OCI-LY1 (cell line): ENCODE measurements around the gene RPL13.
"Not testable (repeated sequence)": the region's sequence is repeated elsewhere in the genome, so short reads cannot be mapped to it uniquely, and the experiment has no call there.

Source experiments
- H2AFZ ChIP-seq: fragments of 200-600 bp; sonication (generic), shearing (Covaris generic); 2 replicates; pipeline ENCODE4 v1.6.0; 2014; ENCODE audit warnings: antibody characterized with exemption, mild to moderate bottlenecking, low read length
- H3F3A ChIP-seq: fragments of 200-600 bp; sonication (generic), shearing (Covaris generic); 2 replicates; pipeline ENCODE4 v1.6.0; 2014; ENCODE audit warnings: mild to moderate bottlenecking, antibody characterized with exemption, low read length, moderate library complexity; ENCODE audit not compliant: insufficient read depth
- H3K27ac ChIP-seq: fragments of 200-600 bp; sonication (generic); 2 replicates; pipeline ENCODE4 v1.5.1; 2014; ENCODE audit warnings: low read length, mixed run types, mild to moderate bottlenecking, low read depth; ENCODE audit not compliant: poor library complexity, severe bottlenecking
- H3K27me3 ChIP-seq: fragments of 200-600 bp; sonication (generic); 2 replicates; pipeline ENCODE4 v1.6.0; 2014; ENCODE audit warnings: antibody characterized with exemption, mild to moderate bottlenecking, low read length, moderate library complexity; ENCODE audit not compliant: insufficient read depth
- H3K36me3 ChIP-seq: fragments of 200-600 bp; sonication (generic); 2 replicates; pipeline ENCODE4 v1.6.1; 2014; ENCODE audit warnings: mild to moderate bottlenecking, antibody characterized with exemption, low read length, moderate library complexity, mixed read lengths; ENCODE audit not compliant: insufficient read depth
- H3K4me1 ChIP-seq: fragments of 200-600 bp; sonication (generic); 2 replicates; pipeline ENCODE4 v1.5.1; 2014; ENCODE audit warnings: mild to moderate bottlenecking, low read length, moderate library complexity; ENCODE audit not compliant: insufficient read depth, severe bottlenecking
- H3K4me2 ChIP-seq: fragments of 200-600 bp; sonication (generic), shearing (Covaris generic); 2 replicates; pipeline ENCODE4 v1.6.1; 2014; ENCODE audit warnings: low read length
- H3K4me3 ChIP-seq: fragments of 200-600 bp; sonication (generic); 2 replicates; pipeline ENCODE4 v1.5.1; 2014; ENCODE audit warnings: low read length, low read depth, mild to moderate bottlenecking, mixed read lengths; ENCODE audit not compliant: poor library complexity, severe bottlenecking
- H3K79me2 ChIP-seq: fragments of 200-600 bp; shearing (Covaris generic); 2 replicates; pipeline ENCODE4 v1.6.1; 2016; ENCODE audit warnings: mixed run types, low read length, mixed read lengths; ENCODE audit not compliant: insufficient read depth
- H3K9ac ChIP-seq: fragments of 200-600 bp; sonication (generic), shearing (Covaris generic); 2 replicates; pipeline ENCODE4 v1.6.1; 2014; ENCODE audit warnings: mild to moderate bottlenecking, low read length, mixed read lengths
- H3K9me2 ChIP-seq: fragments of 200-600 bp; sonication (generic), shearing (Covaris generic); 2 replicates; pipeline ENCODE4 v1.6.1; 2014; ENCODE audit warnings: low read depth, mild to moderate bottlenecking, low read length, mixed read lengths
- H3K9me3 ChIP-seq: fragments of 200-600 bp; shearing (Covaris generic); 2 replicates; pipeline ENCODE4 v1.6.1; 2014; ENCODE audit warnings: low read length, mixed read lengths
- H4K20me1 ChIP-seq: fragments of 200-600 bp; sonication (generic), shearing (Covaris generic); 2 replicates; pipeline ENCODE4 v1.6.0; 2016; ENCODE audit warnings: mild to moderate bottlenecking, low read length; ENCODE audit not compliant: insufficient read depth
- EZH2 ChIP-seq: fragments of 200-600 bp; sonication (generic), shearing (Covaris generic); IDR thresholded peaks from 2 replicates; pipeline ENCODE4 v1.8.0; 2017; ENCODE audit warnings: borderline replicate concordance, mixed run types, mild to moderate bottlenecking, antibody characterized with exemption, low read length, moderate library complexity, mixed read lengths
- TF ChIP-seq, protein P1 (sequence below): fragments of 200-600 bp; sonication (generic), shearing (Covaris generic); IDR thresholded peaks from 2 replicates; pipeline ENCODE4 v1.5.1; 2017; ENCODE audit warnings: mild to moderate bottlenecking, antibody characterized with exemption, low read length, moderate library complexity, mixed read lengths

RPL13 gene

DNA sequence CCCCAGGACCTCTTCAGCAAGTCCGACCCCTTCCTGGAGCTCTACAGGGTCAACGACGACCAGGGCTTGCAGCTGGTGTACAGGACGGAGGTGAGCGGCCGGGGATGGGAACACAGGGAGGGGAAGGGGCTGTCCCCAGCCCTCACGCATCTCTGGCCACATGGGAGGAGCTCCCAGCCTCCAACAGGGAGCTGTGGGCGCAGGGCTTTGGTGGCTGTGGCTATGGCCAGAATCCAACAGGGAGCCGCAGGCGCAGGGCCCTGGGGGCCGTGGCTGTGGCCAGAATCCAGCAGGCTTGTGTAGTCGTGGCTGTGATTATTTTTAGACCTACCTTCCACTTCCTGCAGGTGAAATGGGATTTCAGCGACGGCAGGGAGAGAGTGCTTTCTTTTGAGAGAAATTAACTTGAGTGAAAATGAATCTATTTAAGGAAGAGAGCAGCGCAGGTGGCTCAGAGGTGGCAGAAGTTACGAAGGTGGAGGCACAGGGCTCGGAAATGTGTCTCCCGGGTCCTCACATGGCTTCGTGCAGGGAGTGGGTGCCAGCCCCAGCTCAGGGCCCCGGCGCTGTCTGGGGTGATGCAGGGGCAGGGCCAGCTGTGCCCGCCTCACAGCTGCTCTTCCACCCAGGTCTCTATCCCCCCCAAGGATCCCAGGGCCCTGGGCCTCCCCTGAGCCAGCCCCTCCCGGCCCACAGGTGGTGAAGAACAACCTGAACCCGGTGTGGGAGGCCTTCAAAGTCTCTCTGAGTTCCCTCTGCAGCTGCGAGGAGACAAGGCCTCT lies 24.5 kb downstream of the RPL13 start:
- Histone ChIP-seq H2AFZ (no peak overlapping the region), H3K9ac (no peak overlapping the region), H4K20me1 (no peaks in the 10 kb centered on the region), H3K4me2 (no peak overlapping the region), H3K9me2 (no peaks in the 10 kb centered on the region), H3K27ac (no peak overlapping the region), H3K9me3 (no peaks in the 10 kb centered on the region), H3K4me3 (no peak overlapping the region), H3F3A (no peaks in the 10 kb centered on the region), H3K4me1 (no peaks in the 10 kb centered on the region), H3K27me3 (peaks cover 4% of the 10 kb centered on the region; the same call in 1 of the 2 replicates), H3K79me2 (no peaks in the 10 kb centered on the region), H3K36me3 (no peaks in the 10 kb centered on the region)
- no peak for TF ChIP-seq EZH2
- TF ChIP-seq, protein P1, sequence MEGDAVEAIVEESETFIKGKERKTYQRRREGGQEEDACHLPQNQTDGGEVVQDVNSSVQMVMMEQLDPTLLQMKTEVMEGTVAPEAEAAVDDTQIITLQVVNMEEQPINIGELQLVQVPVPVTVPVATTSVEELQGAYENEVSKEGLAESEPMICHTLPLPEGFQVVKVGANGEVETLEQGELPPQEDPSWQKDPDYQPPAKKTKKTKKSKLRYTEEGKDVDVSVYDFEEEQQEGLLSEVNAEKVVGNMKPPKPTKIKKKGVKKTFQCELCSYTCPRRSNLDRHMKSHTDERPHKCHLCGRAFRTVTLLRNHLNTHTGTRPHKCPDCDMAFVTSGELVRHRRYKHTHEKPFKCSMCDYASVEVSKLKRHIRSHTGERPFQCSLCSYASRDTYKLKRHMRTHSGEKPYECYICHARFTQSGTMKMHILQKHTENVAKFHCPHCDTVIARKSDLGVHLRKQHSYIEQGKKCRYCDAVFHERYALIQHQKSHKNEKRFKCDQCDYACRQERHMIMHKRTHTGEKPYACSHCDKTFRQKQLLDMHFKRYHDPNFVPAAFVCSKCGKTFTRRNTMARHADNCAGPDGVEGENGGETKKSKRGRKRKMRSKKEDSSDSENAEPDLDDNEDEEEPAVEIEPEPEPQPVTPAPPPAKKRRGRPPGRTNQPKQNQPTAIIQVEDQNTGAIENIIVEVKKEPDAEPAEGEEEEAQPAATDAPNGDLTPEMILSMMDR, result no peak

DNA sequence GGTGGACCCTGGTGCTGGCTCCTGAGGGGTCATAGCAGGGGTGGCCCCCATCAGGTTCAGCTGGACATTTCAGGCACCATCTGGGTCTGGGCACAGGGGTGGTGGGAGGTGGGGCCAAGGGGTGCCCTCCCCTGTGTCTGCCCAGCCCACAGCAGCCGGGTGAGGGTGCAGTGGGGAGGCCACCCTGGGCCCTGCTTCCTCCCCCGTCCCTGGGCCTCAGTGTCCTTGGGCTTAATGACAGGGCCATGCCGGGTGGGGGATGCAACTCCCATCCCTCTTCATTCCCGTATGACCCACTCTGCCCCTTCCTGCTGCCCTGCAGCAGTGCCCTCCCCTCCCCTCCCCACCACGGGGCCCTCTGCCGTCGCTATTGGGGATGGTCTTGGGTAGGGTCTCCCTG lies 25.7 kb downstream of the RPL13 start:
- no peak overlapping the region for H2AFZ ChIP-seq
- no peaks in the 10 kb centered on the region for H3K9me2 ChIP-seq
- no peaks in the 10 kb centered on the region for H3F3A ChIP-seq
- H3K9ac ChIP-seq, result no peak overlapping the region
- H3K4me3 ChIP-seq, result no peak overlapping the region
- no peak overlapping the region for H3K4me2 ChIP-seq
- TF ChIP-seq, protein P1, result no peak
- no peak for TF ChIP-seq EZH2
- no peaks in the 10 kb centered on the region for H3K36me3 ChIP-seq
- H3K79me2 ChIP-seq, result no peaks in the 10 kb centered on the region
- no peaks in the 10 kb centered on the region for H4K20me1 ChIP-seq
- no peaks in the 10 kb centered on the region for H3K4me1 ChIP-seq
- no peaks in the 10 kb centered on the region for H3K9me3 ChIP-seq
- no peak overlapping the region for H3K27ac ChIP-seq
- peaks cover 4% of the 10 kb centered on the region; the same call in 1 of the 2 replicates for H3K27me3 ChIP-seq

DNA sequence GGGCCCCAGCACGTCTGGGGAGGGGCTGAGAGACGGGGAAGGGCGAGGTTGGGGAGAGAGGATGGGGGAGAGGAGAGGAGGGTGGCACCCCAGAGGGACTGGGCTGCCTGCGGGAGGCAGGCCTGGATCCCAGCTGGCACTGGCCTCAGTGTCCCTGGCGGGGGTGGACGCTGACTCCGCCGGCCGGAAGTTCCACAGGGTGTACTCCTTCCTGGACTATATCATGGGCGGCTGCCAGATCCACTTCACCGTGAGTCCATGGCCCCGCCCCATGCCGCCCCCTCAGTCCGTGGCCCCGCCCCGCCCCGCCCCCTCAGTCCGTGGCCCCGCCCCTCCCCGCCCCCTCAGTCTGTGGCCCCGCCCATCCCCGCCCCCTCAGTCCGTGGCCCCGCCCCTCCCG lies 26.4 kb downstream of the RPL13 start:
- Histone ChIP-seq H3K4me2 (no peak overlapping the region), H3K9me2 (no peaks in the 10 kb centered on the region), H3K4me1 (no peaks in the 10 kb centered on the region), H3K9me3 (no peaks in the 10 kb centered on the region), H3F3A (no peaks in the 10 kb centered on the region), H3K36me3 (no peaks in the 10 kb centered on the region), H3K27me3 (peaks cover 4% of the 10 kb centered on the region; the same call in 1 of the 2 replicates), H4K20me1 (no peaks in the 10 kb centered on the region), H3K4me3 (no peak overlapping the region), H3K79me2 (no peaks in the 10 kb centered on the region), H3K9ac (no peak overlapping the region), H2AFZ (no peak overlapping the region), H3K27ac (no peak overlapping the region)
- TF ChIP-seq, protein P1, result no peak
- TF ChIP-seq EZH2, result no peak

DNA sequence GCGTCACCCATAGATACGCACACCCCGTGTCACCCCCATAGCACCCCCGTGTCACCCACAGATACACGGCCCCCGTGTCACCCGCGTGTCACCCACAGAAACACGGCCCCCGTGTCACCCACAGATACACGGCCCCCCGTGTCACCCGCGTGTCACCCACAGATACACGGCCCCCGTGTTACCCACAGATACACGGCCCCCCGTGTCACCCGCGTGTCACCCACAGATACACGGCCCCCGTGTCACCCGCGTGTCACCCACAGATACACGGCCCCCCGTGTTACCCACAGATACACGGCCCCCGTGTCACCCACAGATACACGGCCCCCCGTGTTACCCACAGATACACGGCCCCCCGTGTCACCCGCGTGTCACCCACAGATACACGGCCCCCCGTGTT lies 27.2 kb downstream of the RPL13 start:
- H3K27ac ChIP-seq, H3K9ac ChIP-seq, H3K9me3 ChIP-seq, H3K4me3 ChIP-seq, H3F3A ChIP-seq, H2AFZ ChIP-seq, H3K4me2 ChIP-seq, H3K9me2 ChIP-seq, H4K20me1 ChIP-seq, H3K79me2 ChIP-seq, H3K27me3 ChIP-seq, H3K4me1 ChIP-seq, H3K36me3 ChIP-seq: not testable (repeated sequence)
